ENCODE data around the gene PDS5B. TPM values are rescaled to one million over a fixed set of nuclear protein-coding genes. Genes with fewer than 3 reads are reported as not detected.

The PDS5B gene, protein sequence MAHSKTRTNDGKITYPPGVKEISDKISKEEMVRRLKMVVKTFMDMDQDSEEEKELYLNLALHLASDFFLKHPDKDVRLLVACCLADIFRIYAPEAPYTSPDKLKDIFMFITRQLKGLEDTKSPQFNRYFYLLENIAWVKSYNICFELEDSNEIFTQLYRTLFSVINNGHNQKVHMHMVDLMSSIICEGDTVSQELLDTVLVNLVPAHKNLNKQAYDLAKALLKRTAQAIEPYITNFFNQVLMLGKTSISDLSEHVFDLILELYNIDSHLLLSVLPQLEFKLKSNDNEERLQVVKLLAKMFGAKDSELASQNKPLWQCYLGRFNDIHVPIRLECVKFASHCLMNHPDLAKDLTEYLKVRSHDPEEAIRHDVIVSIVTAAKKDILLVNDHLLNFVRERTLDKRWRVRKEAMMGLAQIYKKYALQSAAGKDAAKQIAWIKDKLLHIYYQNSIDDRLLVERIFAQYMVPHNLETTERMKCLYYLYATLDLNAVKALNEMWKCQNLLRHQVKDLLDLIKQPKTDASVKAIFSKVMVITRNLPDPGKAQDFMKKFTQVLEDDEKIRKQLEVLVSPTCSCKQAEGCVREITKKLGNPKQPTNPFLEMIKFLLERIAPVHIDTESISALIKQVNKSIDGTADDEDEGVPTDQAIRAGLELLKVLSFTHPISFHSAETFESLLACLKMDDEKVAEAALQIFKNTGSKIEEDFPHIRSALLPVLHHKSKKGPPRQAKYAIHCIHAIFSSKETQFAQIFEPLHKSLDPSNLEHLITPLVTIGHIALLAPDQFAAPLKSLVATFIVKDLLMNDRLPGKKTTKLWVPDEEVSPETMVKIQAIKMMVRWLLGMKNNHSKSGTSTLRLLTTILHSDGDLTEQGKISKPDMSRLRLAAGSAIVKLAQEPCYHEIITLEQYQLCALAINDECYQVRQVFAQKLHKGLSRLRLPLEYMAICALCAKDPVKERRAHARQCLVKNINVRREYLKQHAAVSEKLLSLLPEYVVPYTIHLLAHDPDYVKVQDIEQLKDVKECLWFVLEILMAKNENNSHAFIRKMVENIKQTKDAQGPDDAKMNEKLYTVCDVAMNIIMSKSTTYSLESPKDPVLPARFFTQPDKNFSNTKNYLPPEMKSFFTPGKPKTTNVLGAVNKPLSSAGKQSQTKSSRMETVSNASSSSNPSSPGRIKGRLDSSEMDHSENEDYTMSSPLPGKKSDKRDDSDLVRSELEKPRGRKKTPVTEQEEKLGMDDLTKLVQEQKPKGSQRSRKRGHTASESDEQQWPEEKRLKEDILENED (N-terminal part only)
- total RNA-seq, result 10 to 100 TPM; 44.1 to 46.6 TPM

DNA sequence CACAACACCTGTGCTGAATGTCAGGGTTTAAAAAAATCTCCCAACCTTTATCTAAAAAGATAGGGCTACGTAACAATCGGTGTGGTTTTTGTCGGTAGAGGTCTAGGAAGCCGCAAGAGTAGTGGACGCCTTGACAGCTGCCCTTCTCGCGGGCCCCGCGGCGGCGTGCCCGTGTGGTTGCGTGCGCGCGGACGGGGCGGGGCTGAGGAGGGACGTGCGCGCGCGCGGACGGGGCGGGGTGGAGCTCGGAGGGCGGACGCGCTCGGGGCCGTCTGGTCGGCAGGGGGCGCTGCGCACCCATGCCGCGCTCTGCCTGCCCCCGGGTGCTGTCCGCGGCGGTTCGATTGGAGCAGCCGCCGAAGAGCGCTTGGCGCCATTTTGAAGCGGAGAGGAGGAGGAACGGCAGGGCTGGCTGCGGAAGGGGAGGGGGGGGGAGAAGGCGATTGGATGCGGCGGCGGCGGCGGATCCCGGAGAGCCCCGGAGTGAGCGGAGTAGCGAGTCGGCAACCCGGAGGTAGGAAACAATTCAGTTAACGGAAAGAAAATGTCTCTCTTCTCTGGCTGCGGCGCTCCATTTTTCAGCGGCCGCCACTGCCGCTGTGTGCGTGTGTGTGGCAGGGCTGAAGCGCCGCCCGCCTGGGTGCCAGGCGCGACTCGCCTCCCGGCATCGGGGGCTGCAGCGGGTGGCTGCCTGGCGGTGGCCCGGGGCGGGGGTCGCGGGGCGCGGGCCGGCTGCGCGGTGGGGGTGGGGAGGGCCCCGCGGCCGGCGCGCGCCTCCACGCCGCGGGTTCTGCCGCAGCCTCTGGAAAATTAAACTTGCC lies at the start of gene PDS5B:
Gene PDS5B, plus strand, starts transcription at position 373 of the 821 bp plus-strand sequence. CDS start 62,321 bp downstream, outside the sequence.
- DNase-seq (peak; percentile 93), ATAC-seq (peak; percentile 93)
- Mint-ChIP-seq H3K27ac (peak within 1 kb of the TSS; percentile 91), H3K36me3 (ENCODE audit: low read depth) (peaks cover 4% of the 10 kb centered on the region), H3K4me1 (ENCODE audit: low read depth) (peaks cover 35% of the 10 kb centered on the region), H3K4me3 (peak within 1 kb of the TSS; percentile 81), H3K9me3 (no peaks in the 10 kb centered on the region), H3K27me3 (peaks cover 3% of the 10 kb centered on the region)
- intact Hi-C loops (cut with micrococcal nuclease), result loop anchor here (1.0 to 10.0 kb wide), 4 partner anchors 53 to 959 kb away; no protein-coding TSS in a partner anchor
- POLR2A ChIA-PET, result interaction anchor here (1.2 kb wide), 1 partner anchor 63 kb away, joined by 4 read pairs; no protein-coding TSS in a partner anchor
- CTCF ChIA-PET, result interaction anchor here (0.6 to 4.3 kb wide), 37 partner anchors 10 to 1138 kb away, joined by 3 to 51 read pairs (median 4); partner anchors contain the start of genes BRCA2, N4BP2L2 and ZAR1L
- TF ChIP-seq, protein P1, sequence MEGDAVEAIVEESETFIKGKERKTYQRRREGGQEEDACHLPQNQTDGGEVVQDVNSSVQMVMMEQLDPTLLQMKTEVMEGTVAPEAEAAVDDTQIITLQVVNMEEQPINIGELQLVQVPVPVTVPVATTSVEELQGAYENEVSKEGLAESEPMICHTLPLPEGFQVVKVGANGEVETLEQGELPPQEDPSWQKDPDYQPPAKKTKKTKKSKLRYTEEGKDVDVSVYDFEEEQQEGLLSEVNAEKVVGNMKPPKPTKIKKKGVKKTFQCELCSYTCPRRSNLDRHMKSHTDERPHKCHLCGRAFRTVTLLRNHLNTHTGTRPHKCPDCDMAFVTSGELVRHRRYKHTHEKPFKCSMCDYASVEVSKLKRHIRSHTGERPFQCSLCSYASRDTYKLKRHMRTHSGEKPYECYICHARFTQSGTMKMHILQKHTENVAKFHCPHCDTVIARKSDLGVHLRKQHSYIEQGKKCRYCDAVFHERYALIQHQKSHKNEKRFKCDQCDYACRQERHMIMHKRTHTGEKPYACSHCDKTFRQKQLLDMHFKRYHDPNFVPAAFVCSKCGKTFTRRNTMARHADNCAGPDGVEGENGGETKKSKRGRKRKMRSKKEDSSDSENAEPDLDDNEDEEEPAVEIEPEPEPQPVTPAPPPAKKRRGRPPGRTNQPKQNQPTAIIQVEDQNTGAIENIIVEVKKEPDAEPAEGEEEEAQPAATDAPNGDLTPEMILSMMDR (IDR thresholded peaks at IDR 0.05), result peak; percentile 78

DNA sequence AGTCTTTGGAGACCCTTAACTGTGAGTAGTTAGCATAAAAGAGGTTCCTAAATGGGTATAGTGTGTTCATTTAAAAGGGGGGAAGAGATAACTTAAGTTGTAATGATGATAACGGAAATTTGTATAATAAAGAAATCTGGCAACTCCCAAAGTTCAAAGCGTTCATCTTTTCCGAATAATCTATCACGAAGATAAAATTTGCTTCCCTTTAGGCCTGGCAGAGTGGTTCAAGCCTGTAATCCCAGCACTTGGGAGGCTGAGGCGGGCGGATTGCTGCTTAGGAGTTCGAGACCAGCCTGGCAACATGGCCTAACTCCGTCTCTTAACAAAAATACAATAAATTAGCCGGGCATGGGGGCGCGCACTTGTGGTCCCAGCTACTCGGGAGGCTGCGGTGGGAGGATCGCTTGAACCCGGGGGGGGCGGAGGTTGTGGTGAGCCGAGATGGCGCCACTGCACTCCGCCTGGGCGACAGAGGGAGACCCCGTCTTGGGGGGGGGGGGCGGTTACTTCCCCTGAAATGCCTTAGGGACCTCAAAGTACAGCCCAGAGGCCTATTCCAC lies 48.6 kb upstream of the PDS5B start:
- DNase-seq (peak; percentile 64), ATAC-seq (no peak)
- Mint-ChIP-seq H3K27me3 (no peaks in the 10 kb centered on the region), H3K4me1 (ENCODE audit: low read depth) (peaks cover 48% of the 10 kb centered on the region), H3K36me3 (ENCODE audit: low read depth) (peaks cover 51% of the 10 kb centered on the region), H3K27ac (peak overlapping the region; percentile 99), H3K4me3 (peak overlapping the region; percentile 99), H3K9me3 (no peaks in the 10 kb centered on the region)
- TF ChIP-seq, protein P1 (IDR thresholded peaks at IDR 0.05), result no peak
- intact Hi-C loops (cut with micrococcal nuclease), result loop anchor here (5.0 kb wide), 2 partner anchors 45 to 110 kb away; partner anchors contain the start of gene N4BP2L1
- CTCF ChIA-PET, result interaction anchor here (1.0 to 1.8 kb wide), 7 partner anchors 9 to 113 kb away, joined by 3 to 6 read pairs (median 3); partner anchors contain the start of gene PDS5B
- POLR2A ChIA-PET, result interaction anchor here (0.7 to 1.4 kb wide), 6 partner anchors 18 to 229 kb away, joined by 3 to 5 read pairs (median 4); partner anchors contain the start of genes BRCA2, N4BP2L1 and ZAR1L

DNA sequence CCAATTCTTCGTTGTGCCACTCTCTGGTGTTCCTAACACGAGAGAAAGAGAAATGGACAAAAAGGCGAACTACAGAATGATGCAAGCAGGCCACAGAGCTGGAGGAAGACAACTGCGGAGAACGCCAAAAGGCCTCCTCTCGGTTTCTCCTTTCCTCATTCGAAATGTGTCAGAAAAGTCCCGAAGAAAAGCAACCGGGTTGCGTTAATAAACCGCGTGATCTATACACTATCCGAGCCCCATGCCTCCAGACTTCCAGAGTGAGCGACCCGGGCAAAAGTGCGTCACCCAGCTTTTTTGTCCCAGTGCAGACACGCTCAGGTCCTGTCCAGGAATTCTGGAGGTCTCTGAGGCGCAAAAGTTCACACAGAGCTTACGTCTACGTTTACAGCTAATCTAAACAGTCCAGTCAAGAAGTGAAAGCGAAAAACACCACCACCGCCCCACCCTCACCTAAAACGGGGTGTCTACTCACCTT lies 48.1 kb upstream of the PDS5B start:
- Mint-ChIP-seq H3K27me3 (no peaks in the 10 kb centered on the region), H3K9me3 (no peaks in the 10 kb centered on the region), H3K4me3 (peak overlapping the region; percentile 99), H3K27ac (peak overlapping the region; percentile 99), H3K36me3 (ENCODE audit: low read depth) (peaks cover 47% of the 10 kb centered on the region), H3K4me1 (ENCODE audit: low read depth) (peaks cover 44% of the 10 kb centered on the region)
- TF ChIP-seq, protein P1 (IDR thresholded peaks at IDR 0.05), result no peak
- POLR2A ChIA-PET, result interaction anchor here (0.7 to 1.3 kb wide), 5 partner anchors 8 to 230 kb away, joined by 3 to 4 read pairs (median 3); no protein-coding TSS in a partner anchor
- peak; percentile 84 for DNase-seq
- CTCF ChIA-PET, result interaction anchor here (1.0 to 1.8 kb wide), 8 partner anchors 9 to 132 kb away, joined by 3 to 6 read pairs (median 4); partner anchors contain the start of gene PDS5B
- peak; percentile 82 for ATAC-seq
- intact Hi-C loops (cut with micrococcal nuclease), result loop anchor here (5.0 kb wide), 2 partner anchors 44 to 111 kb away; partner anchors contain the start of gene N4BP2L1

Measured in activated CD8-positive, alpha-beta T cell treated with anti-CD3 and anti-CD28 coated beads for 36 hours (primary cell).